HS-27A (cell line): ENCODE data around the gene RMI2.
"Not testable (repeated sequence)": the region's sequence is repeated elsewhere in the genome, so short reads cannot be mapped to it uniquely, and the experiment has no call there.

Source experiments
- DNase-seq: peaks from one replicate; pipeline ENCODE4 v3.0.0-alpha.2; 2012; ENCODE audit warnings: low read depth, missing footprints

Gene RMI2

GRCh38 chr16:11345040-11345862 is at the start of gene RMI2:
TSS of gene RMI2 (plus strand) at chr16:11345459. CDS start at chr16:11345472, 13 bp downstream.
- peak; percentile 82 for DNase-seq

GRCh38 chr16:11295672-11296071 is 49.6 kb upstream of the RMI2 start:
- no peak for DNase-seq

GRCh38 chr16:11296351-11296705 is 48.9 kb upstream of the RMI2 start:
- DNase-seq: no peak

GRCh38 chr16:11296706-11297491 is 48.4 kb upstream of the RMI2 start:
- DNase-seq: no peak

- no peak for DNase-seq
Measured at GRCh38 chr16:11297492-11298142, 47.6 kb upstream of the RMI2 start.

- no peak for DNase-seq
Measured at GRCh38 chr16:11298143-11298900, 46.9 kb upstream of the RMI2 start.

GRCh38 chr16:11298950-11299547 is 46.2 kb upstream of the RMI2 start:
- DNase-seq: not testable (repeated sequence)

GRCh38 chr16:11299865-11300559 is 45.2 kb upstream of the RMI2 start:
- DNase-seq: no peak

GRCh38 chr16:11300560-11300892 is 44.7 kb upstream of the RMI2 start:
- DNase-seq: no peak

GRCh38 chr16:11301645-11302501 is 43.4 kb upstream of the RMI2 start:
- no peak for DNase-seq

- no peak for DNase-seq
Measured at GRCh38 chr16:11302977-11303376, 42.3 kb upstream of the RMI2 start.

- no peak for DNase-seq
Measured at GRCh38 chr16:11303405-11304138, 41.7 kb upstream of the RMI2 start.

GRCh38 chr16:11306381-11306780 is 38.9 kb upstream of the RMI2 start:
- no peak for DNase-seq

- DNase-seq: no peak
Measured at GRCh38 chr16:11306997-11307638, 38.1 kb upstream of the RMI2 start.

- no peak for DNase-seq
Measured at GRCh38 chr16:11307639-11308492, 37.4 kb upstream of the RMI2 start.

GRCh38 chr16:11308493-11309283 is 36.6 kb upstream of the RMI2 start:
- DNase-seq: no peak
